VCaP (cell line): ENCODE measurements around the gene SP6.

Experiments
- H3K27ac ChIP-seq: fragments of 450-650 bp; 2 replicates; pipeline ENCODE4 v1.5.1; 2017
- TF ChIP-seq, protein P1 (sequence below): fragments of 450-650 bp; conservative IDR thresholded peaks from 2 replicates; pipeline ENCODE4 v1.5.1; 2017; ENCODE audit warnings: mild to moderate bottlenecking, moderate library complexity

The SP6 gene

GRCh38 chr17:47871048-47871447 is 20.1 kb upstream of the SP6 start:
- no peak overlapping the region for H3K27ac ChIP-seq
- TF ChIP-seq, protein P1, sequence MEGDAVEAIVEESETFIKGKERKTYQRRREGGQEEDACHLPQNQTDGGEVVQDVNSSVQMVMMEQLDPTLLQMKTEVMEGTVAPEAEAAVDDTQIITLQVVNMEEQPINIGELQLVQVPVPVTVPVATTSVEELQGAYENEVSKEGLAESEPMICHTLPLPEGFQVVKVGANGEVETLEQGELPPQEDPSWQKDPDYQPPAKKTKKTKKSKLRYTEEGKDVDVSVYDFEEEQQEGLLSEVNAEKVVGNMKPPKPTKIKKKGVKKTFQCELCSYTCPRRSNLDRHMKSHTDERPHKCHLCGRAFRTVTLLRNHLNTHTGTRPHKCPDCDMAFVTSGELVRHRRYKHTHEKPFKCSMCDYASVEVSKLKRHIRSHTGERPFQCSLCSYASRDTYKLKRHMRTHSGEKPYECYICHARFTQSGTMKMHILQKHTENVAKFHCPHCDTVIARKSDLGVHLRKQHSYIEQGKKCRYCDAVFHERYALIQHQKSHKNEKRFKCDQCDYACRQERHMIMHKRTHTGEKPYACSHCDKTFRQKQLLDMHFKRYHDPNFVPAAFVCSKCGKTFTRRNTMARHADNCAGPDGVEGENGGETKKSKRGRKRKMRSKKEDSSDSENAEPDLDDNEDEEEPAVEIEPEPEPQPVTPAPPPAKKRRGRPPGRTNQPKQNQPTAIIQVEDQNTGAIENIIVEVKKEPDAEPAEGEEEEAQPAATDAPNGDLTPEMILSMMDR = no peak

GRCh38 chr17:47870056-47870455 is 19.1 kb upstream of the SP6 start:
- no peak overlapping the region for H3K27ac ChIP-seq
- TF ChIP-seq, protein P1 = no peak

DNA sequence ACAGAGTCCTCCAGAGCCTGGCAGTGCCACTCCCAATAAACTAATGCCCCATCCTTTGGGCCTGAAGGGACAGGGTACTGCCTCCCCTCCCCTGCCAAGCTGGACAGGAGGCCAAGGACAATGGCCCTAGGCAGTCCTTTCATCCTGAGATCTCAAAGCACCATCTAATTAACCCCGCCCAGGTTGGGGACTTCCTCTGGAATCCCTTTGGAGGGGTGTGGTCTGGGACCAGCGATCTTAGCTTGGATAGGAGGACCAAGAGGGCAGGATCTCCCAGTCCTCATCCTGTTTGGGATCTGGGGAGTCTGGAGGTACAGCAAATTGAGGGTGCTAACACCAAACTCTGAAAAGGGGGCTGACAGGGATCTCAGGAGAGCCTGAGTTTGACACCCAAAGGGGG is 18.2 kb upstream of the SP6 start:
- no peak overlapping the region for H3K27ac ChIP-seq
- TF ChIP-seq, protein P1 = no peak

DNA sequence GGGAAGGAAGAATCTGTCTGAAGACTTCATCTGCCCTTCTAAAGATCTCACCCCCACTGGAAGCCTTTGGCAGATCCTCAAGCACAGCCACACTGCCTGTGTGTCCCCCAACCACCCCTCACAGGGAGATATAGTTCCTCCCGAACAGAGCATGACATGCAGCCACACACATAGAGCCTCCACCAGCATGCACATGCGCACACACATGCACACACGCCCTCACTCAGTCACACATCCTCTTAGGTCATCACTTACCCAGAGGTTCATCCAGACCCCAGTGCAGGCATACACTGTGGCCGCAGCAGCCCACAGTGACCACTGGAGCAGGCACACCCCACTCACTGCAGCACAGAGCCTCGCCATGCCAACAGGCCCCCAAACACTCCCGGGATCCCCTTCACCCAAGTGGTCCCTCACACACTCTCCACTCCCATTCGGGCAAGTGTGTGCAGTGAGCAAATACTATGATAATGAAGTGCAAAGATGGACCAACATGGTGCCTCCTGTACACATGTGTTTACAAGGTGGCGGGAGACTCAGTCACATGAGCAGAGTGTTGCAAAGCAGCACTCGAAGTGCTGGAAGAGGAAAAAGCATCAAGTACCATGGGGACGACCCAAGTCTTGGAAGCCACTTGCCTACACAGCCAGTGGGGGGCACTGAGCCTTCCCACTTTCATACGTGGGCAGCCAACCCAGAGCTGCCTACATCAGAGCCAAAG is 17.0 kb upstream of the SP6 start:
- H3K27ac ChIP-seq = no peak overlapping the region
- TF ChIP-seq, protein P1 = no peak

DNA sequence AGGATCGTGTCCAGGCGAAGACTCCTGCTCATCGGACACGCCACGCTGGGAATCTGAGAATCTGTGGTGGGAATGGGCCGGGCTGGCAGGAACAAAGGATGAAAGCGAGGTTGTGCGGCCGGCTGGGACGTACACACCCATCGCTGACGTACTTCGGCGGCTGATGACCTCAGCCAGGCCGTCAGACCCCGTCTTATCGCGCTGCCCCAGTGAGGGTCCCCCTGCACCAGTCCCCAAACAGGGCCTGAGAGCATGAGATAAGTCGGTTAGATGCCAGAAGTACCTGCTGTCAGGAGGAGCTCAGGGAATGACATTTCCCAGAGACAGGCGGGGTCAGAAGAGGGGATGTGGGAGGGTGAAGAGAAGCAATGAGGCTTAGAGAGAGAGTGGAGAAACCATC is 16.0 kb upstream of the SP6 start:
- H3K27ac ChIP-seq = no peak overlapping the region
- TF ChIP-seq, protein P1 = no peak

DNA sequence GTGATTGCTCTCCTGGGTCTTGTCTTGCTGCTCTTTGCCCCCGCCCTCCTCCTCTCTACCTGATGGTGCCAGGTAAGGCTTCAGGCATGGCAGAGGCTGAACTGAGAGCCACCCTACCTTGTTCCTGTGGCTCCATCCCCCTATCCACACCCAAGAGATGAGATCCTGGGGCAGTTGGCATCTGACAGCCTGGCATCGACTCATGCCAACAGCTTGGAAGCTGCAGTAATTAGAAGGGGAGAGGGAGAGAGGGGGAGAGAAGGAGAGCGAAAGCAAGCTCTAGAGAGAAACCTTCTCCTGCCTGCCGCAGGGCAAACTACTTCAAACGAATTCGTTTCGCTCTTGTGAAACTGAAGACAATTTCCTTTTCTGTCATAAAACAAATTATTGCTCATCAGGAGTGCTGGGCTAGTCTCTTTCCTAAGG is 13.8 kb upstream of the SP6 start:
- no peak overlapping the region for H3K27ac ChIP-seq

GRCh38 chr17:47862621-47863440 is 11.9 kb upstream of the SP6 start:
- no peak overlapping the region; the same call in 1 of the 2 replicates for H3K27ac ChIP-seq
- TF ChIP-seq, protein P1 = no peak

More for the DNA sequence above, 13.8 kb upstream of the SP6 start:
- TF ChIP-seq, protein P1 = no peak
